HG03095 (cell line): ENCODE measurements around the gene PATE3.

ENCODE experiments used
- ATAC-seq: cut with Tn5 transposase; IDR thresholded peaks from one replicate; pipeline ENCODE4 v1.9.1; 2021; ENCODE audit warnings: moderate library complexity; ENCODE audit not compliant: unreplicated experiment

The PATE3 gene

DNA sequence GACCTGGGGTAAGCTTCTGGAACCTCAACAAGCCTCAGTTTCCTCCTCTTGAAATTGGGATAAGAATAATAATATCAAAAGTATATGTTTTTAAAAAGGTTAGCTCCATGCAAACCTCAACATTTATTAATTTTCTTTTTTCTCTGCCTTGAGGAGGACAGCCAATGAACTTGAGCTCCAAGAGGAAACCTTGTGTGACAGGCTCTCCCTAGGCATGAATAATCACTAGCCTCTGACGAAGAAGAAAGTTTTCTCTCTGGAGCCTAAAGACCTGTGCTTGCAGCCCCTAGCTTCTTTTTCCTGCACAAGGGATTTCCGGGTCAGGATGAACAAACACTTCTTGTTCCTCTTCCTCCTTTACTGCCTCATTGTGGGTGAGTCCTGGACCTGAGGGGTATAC is at the start of gene PATE3:
Gene PATE3 (plus strand): TSS at position 301 of the 400 bp plus-strand sequence. CDS start 25 bp downstream, at position 326.
- ATAC-seq, result no peak

- ATAC-seq, result no peak
Observed at GRCh38 chr11:125740617-125741016, 47.3 kb upstream of the PATE3 start.

DNA sequence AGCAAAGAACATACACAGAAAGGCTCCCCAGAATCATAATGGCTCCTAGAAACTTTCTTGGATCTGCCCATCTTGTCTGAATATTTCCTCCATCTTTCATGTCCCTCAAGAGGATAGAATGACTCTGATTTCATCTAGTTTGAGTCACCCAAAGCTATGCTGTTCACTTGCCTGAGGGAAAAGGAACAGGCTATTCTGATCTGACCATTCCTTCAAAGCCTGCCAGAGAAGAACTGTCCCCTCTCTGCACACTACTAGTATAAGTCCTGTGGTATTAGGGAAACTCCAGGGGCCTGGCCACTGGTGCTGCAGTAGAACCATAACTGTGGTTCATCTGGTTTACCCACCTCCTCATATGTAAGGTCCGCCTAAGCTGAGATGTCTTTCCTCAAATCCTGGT is 44.2 kb upstream of the PATE3 start:
- no peak for ATAC-seq

- no peak for ATAC-seq
Observed at GRCh38 chr11:125745979-125746378, 41.9 kb upstream of the PATE3 start, which contains the start of gene PATE1. TSS of gene PATE1 (plus strand) at chr11:125746279. CDS start at chr11:125746305, 26 bp downstream.

DNA sequence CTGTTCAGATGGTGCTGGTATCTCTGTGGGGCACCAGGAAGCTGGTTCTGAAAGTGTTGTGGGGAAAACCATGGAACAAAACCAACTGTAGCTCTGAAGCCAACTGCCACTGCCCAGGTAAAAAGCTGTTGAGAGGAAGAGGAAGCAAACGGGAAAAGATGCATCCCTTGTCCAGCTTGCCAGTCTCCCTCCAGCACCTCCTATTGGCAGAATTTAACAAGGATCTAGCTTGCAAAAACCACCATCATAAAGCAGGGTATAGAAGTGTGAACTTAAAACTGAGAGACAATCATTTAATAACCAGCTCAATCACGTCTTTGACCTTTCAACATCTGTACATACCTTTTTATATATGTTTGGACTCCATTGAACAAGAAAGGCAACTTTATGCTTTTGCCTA is 37.3 kb upstream of the PATE3 start:
- ATAC-seq, result no peak

DNA sequence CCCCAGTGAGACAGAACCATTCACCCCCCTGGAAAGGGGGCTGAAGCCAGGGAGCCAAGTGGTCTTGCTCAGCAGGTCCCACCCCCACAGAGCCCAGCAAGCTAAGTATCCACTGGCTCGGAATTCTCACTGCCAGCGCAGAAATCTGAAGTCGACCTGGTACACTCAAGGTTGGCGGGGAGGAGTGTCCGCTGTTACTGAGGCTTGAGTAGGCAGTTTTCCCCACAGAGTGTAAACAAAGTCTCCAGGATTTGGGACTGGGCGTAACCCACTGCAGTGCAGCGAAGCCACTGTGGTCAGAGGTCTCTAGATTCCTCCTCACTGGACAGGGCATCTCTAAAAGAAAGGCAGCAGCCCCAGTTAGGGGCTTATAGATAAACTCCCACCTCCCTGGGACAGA is 31.9 kb upstream of the PATE3 start:
- no peak for ATAC-seq

DNA sequence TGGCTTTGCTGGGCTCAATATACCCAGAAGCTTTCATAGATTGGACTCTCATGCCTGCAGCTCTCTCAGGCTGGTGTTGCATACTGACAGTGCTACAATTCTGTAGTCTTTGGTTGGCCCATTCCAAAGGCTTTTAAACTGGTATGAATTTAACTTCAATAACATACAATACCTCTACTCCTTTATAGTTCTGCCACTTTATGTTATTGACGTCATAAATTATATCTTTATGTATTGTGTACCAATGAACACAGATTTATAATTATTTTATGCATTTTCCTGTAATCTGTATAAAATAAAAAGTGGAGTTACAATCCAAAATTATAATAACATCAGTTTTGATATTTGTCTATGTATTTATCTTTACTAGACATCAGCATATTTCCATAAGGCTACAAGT is 25.5 kb upstream of the PATE3 start:
- ATAC-seq, result no peak

GRCh38 chr11:125763483-125763882 is 24.4 kb upstream of the PATE3 start:
- ATAC-seq, result no peak

GRCh38 chr11:125766251-125766650 is 21.7 kb upstream of the PATE3 start:
- ATAC-seq, result no peak

GRCh38 chr11:125768336-125769046 is 19.4 kb upstream of the PATE3 start:
- no peak for ATAC-seq

DNA sequence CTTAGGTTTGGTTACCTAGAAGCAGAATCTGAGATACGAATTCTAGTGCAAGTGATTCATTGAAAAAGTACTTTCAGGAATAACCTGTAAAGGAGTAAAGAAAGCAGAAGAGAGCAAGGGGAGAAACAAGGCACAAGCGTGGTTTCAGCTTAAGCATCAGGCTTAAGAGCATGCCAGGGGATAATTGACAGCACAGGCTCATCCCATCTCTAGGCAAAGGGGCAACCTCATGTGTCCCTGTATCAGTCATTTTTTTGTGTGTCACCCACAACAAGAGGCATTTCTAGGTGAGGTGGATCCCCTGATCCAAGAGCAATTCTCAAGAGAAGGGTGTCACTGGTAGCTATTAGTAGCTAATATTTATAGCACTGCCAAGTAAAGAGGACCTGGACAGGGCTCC is 17.3 kb upstream of the PATE3 start:
- ATAC-seq, result no peak

DNA sequence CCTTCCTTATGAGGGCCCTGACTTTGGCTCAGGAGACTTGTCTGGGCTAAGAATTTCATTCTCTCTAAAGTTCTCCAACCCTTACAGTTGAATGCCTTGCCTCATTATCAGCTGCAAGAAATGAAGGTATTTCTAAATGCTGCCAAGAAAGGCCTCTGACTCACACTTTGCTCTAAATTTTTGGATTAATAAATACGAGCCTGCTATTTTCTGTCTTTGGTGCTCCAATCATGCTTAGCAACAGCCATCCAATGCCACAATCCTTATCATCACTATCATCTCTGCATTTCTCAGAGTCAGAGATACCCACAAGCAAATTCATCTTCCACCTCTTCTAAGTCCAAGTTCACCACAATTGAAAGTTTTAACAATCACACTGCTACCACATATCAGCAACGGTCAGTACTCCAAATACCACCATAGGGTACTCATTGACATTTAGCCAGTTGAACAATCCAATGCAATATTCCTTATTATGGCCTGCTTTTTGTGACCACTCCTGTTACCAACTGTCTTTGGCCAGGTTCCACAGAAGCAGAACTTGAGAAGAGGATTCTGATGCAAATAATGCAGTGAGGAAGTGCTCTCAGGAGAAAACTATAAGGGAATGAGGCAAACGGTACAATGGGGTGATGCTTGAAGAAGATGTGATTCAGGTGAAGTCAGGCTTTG is 15.0 kb upstream of the PATE3 start:
- ATAC-seq, result no peak

GRCh38 chr11:125773516-125773915 is 14.4 kb upstream of the PATE3 start:
- no peak for ATAC-seq

- no peak for ATAC-seq
Observed at GRCh38 chr11:125777309-125777708, 10.6 kb upstream of the PATE3 start.

DNA sequence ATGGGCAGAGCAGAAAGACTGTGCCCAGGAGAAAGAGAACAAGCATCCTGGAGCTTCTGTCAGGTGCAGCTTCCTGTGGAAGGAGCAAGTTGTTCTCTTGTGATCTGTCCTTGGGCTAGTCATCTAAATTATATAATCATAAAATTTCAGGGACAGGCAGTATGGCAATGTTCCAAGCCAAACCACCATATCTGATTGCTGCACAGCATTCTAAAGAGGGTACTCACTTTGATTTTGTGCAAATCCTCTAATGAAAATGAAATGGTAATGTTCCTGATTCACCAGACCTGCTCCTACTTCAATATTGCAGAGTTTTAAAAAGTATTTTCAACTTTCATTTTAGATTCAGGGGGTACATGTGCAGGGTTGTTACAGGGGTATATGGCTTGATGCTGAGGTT is 9.2 kb upstream of the PATE3 start, which contains the start of gene PATE2:
Gene PATE2 (minus strand): TSS at position 101 of the 400 bp plus-strand sequence. CDS start 55 bp downstream, at position 46.
- no peak for ATAC-seq

- no peak for ATAC-seq
Observed at GRCh38 chr11:125784678-125785077, 3.2 kb upstream of the PATE3 start.

- ATAC-seq, result no peak
Observed at GRCh38 chr11:125790825-125791224, 2.9 kb downstream of the PATE3 start.

DNA sequence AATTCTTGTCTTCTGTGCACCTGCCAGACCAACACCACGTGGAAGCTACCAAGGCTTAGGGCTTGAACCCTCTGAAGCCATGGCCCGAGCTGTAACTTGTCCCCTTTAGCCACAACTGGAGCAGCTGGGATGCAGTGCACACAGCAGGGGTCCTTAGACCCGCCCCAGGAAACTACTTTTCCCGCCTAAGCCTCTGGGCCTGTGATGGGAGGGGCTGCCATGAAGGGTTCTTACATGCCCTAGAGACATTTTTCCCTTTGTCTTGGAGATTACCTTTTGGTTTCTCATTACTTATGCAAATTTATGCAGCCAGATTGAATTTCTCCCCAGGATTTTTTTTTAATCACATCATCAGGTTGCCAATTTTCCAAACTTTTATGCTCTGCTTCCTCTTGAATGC is 9.7 kb downstream of the PATE3 start:
- ATAC-seq, result no peak

DNA sequence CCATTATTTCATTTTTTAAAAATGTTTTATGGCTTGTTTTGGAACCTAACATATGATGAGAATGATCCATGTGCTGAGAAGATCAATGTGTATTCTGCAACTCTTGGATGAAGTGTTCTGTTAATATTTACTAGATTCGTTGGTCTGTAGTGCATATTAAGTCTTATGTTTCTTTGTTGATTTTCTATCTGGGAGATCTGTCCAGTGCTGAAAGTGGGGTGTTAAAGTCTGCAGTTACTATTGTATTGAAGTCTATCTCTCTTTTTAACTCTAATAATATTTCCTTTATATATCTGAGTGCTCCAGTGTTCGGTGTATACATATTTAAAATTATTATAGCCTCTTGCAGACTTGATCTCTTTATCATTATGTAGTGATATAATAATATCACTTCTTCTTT is 11.9 kb downstream of the PATE3 start:
- ATAC-seq, result no peak

DNA sequence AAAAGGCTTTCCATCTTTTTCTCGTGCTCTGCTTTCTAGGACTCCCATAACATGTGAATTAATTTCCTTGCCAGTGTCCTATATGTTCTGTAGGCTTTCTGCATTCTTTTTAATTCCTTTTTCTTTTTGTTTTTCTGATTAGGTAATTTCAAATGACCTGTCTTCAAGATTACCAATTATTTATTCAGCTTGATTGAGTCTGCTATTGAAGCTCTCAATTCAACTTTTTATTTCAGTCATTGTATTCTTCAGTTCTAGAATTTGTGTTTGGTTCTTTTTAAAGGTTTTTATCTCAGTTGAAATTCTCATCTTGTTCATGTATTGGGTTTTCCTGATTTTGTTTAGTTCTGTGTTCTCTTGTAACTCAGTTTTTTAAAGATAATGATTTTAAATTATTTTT is 14.5 kb downstream of the PATE3 start:
- ATAC-seq, result no peak

DNA sequence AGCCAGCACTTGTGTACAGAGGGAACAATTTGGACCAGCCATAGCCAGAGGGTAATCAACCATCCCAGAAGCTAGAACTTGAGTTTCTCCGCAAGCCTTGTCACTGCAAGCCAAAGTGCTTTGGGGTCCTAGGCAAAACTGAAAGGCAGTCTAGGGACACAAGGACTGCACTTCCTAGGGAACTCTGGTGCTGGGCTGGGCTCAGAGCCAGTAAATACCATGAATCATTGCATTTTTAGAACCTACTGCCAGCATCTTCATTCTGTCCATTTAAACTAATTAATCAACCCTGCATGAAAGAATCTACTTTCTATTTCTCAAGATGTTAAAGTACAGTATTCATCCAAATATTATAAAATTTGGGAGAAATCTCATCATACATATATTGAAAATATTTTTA is 20.0 kb downstream of the PATE3 start:
- no peak for ATAC-seq

- no peak for ATAC-seq
Observed at GRCh38 chr11:125833016-125833415, 45.1 kb downstream of the PATE3 start, which contains the start of gene PATE4. TSS of gene PATE4 (plus strand) at chr11:125833316. CDS start at chr11:125833360, 44 bp downstream.
